HepG2 (cell line): ENCODE data around the gene TMCC2. TPM values are rescaled to one million over a fixed set of nuclear protein-coding genes. Genes with fewer than 3 reads are reported as not detected.

Source experiments
- ATAC-seq: fragments of 200-7000 bp; cut with Tn5 transposase; 3 replicates; pipeline ENCODE4 v1.9.1; 2020; ENCODE audit warnings: mild to moderate bottlenecking, moderate library complexity
- BruUV-seq: library from RNA; stranded (reverse); fragments of 400-500 nt; replicated peaks from 2 replicates; lab custom pipeline; 2021; lab: Mats Ljungman, UMichigan
- CTCF ChIA-PET: fragments of 300-600 bp; formaldehyde crosslinking; extraction: SDS; loops from one replicate; lab custom pipeline; 2021; ENCODE audit warnings: low total read pairs, inconsistent platforms, low intra/inter-chr PET ratio; lab: Yijun Ruan, JAX
- POLR2A ChIA-PET: fragments of 350-600 bp; sonication (Branson Sonifier 250); formaldehyde crosslinking; loops from one replicate; lab custom pipeline; 2020; ENCODE audit warnings: antibody characterized with exemption, inconsistent platforms; lab: Yijun Ruan, JAX
- DNase-seq: peaks from one replicate; pipeline ENCODE4 v3.0.0-alpha.2; 2015; ENCODE audit warnings: low spot score
- FAIRE-seq: peaks from 3 replicates; lab custom pipeline; 2011; peaks lifted over from hg19 to GRCh38; lab: Jason Lieb, UNC
- H2AFZ ChIP-seq: one replicate; pipeline ENCODE4 v1.6.1; 2011; ENCODE audit warnings: low read length, inconsistent platforms
- H3K27ac ChIP-seq: fragments of 300-600 bp; 3 replicates; pipeline ENCODE4 v1.8.0; 2011; ENCODE audit warnings: mixed run types, mild to moderate bottlenecking, mixed read lengths, low read length, inconsistent platforms; ENCODE audit not compliant: insufficient read depth; ENCODE audit errors: extremely low read length
- H3K27me3 ChIP-seq, 2 experiments: fragments of 200-600 bp in 1 of 2; 2 replicates in 1 of 2; 3 replicates in 1 of 2; pipeline versions ENCODE4 v1.6.0 to v1.8.0; 2011; ENCODE audit warnings: low read length in 2 of 2, mild to moderate bottlenecking in 2 of 2, moderate library complexity in 2 of 2, inconsistent platforms in 1 of 2; ENCODE audit not compliant: insufficient read depth in 2 of 2, control insufficient read depth in 1 of 2
- H3K36me3 ChIP-seq, 2 experiments: fragments of 200-600 bp in 1 of 2; replicated peaks in 1 of 2; 2 replicates in 1 of 2; 3 replicates in 1 of 2; pipeline versions ENCODE4 v1.5.1 to v1.8.0; 2011; ENCODE audit warnings: low read length in 2 of 2, inconsistent platforms in 1 of 2; ENCODE audit not compliant: insufficient read depth in 2 of 2, control insufficient read depth in 1 of 2
- H3K4me1 ChIP-seq: 2 replicates; pipeline ENCODE4 v1.5.1; 2012; ENCODE audit warnings: low read length, inconsistent platforms; ENCODE audit not compliant: insufficient read depth
- H3K4me2 ChIP-seq: 2 replicates; pipeline ENCODE4 v1.6.0; 2011; ENCODE audit warnings: low read depth, low read length, inconsistent platforms
- H3K4me3 ChIP-seq, 3 experiments: fragments of 200-600 bp in 1 of 3; sonication (generic), shearing (Covaris generic) in 1 of 3; replicated peaks in 1 of 3; 2 replicates each; pipeline ENCODE4 v1.5.1; 2011 to 2016; ENCODE audit warnings: low read length in 3 of 3, inconsistent platforms in 2 of 3, low read depth in 2 of 3, mild to moderate bottlenecking in 2 of 3, control low read depth in 1 of 3, mixed read lengths in 1 of 3; ENCODE audit not compliant: insufficient read depth in 1 of 3
- H3K79me2 ChIP-seq: one replicate; pipeline ENCODE4 v1.6.1; 2011; ENCODE audit warnings: low read length, inconsistent platforms; ENCODE audit not compliant: insufficient read depth
- H3K9ac ChIP-seq: 2 replicates; pipeline ENCODE4 v1.6.0; 2011; ENCODE audit warnings: mild to moderate bottlenecking, low read depth, low read length, inconsistent platforms; ENCODE audit not compliant: insufficient read depth
- H3K9me3 ChIP-seq: 2 replicates; pipeline ENCODE4 v1.5.1; 2012; ENCODE audit warnings: mild to moderate bottlenecking, low read length
- H4K20me1 ChIP-seq: 2 replicates; pipeline ENCODE4 v1.6.0; 2011; ENCODE audit warnings: inconsistent platforms, mild to moderate bottlenecking, low read length, moderate library complexity; ENCODE audit not compliant: insufficient read depth
- JUN ChIP-seq: sonication (generic); formaldehyde crosslinking; IDR thresholded peaks from 2 replicates; pipeline ENCODE4 v1.4.0; 2020; ENCODE audit warnings: mild to moderate bottlenecking, missing genetic modification reagents
- KDM1A ChIP-seq: IDR thresholded peaks from 2 replicates; pipeline ENCODE4 v1.6.1; 2016; ENCODE audit warnings: missing compliant biosample characterization
- MAFK ChIP-seq, 2 experiments: IDR thresholded peaks in 1 of 2; conservative IDR thresholded peaks in 1 of 2; 2 replicates each; pipeline ENCODE4 v1.6.1; 2011; ENCODE audit warnings: improper control_type of control experiment in 2 of 2, low read length in 2 of 2
- MXD4 ChIP-seq: IDR thresholded peaks from 2 replicates; pipeline ENCODE4 v1.6.1; 2016; ENCODE audit warnings: mild to moderate bottlenecking, missing biosample characterization, missing genetic modification reagents
- NCOR1 ChIP-seq: fragments of 200-600 bp; sonication (generic); IDR thresholded peaks from 2 replicates; pipeline ENCODE4 v1.7.0; 2017; ENCODE audit warnings: antibody characterized with exemption, low read length, borderline replicate concordance
- PAF1 ChIP-seq: IDR thresholded peaks from 2 replicates; pipeline ENCODE4 v1.6.1; 2016; ENCODE audit warnings: missing genetic modification reagents, missing compliant biosample characterization
- PRPF4 ChIP-seq: fragments of 200-400 bp; formaldehyde crosslinking; IDR thresholded peaks from 2 replicates; pipeline ENCODE4 v1.6.1; 2016; ENCODE audit warnings: low read length, low read depth; ENCODE audit not compliant: poor library complexity, severe bottlenecking
- SP5 ChIP-seq: IDR thresholded peaks from 2 replicates; pipeline ENCODE4 v1.6.1; 2016; ENCODE audit warnings: low read depth, borderline replicate concordance
- ZBTB42 ChIP-seq: sonication (generic); formaldehyde crosslinking; IDR thresholded peaks from 2 replicates; pipeline ENCODE4 v1.5.0; 2020; ENCODE audit warnings: mild to moderate bottlenecking, missing genetic modification reagents
- ZMAT5 ChIP-seq: sonication (generic); formaldehyde crosslinking; IDR thresholded peaks from 2 replicates; pipeline ENCODE4 v1.5.0; 2020; ENCODE audit warnings: mild to moderate bottlenecking, low read depth, missing genetic modification reagents, borderline replicate concordance
- ZNF205 ChIP-seq: IDR thresholded peaks from 2 replicates; pipeline ENCODE4 v1.6.1; 2018; ENCODE audit warnings: missing biosample characterization, missing genetic modification reagents
- ZNF260 ChIP-seq: sonication (generic); formaldehyde crosslinking; IDR thresholded peaks from 2 replicates; pipeline ENCODE4 v1.4.0; 2020; ENCODE audit warnings: missing genetic modification reagents, low read depth, mild to moderate bottlenecking, borderline replicate concordance
- ZNF34 ChIP-seq: sonication (generic); formaldehyde crosslinking; IDR thresholded peaks from 2 replicates; pipeline ENCODE4 v1.4.0; 2020; ENCODE audit warnings: mild to moderate bottlenecking, missing genetic modification reagents, borderline replicate concordance
- ZNF570 ChIP-seq: sonication (generic); formaldehyde crosslinking; IDR thresholded peaks from 2 replicates; pipeline ENCODE4 v1.4.0; 2020; ENCODE audit warnings: mild to moderate bottlenecking, missing genetic modification reagents, borderline replicate concordance
- ZNF572 ChIP-seq: sonication (generic); formaldehyde crosslinking; IDR thresholded peaks from 2 replicates; pipeline ENCODE4 v1.5.1; 2020; ENCODE audit warnings: mild to moderate bottlenecking, missing genetic modification reagents
- ZNF776 ChIP-seq: sonication (generic); formaldehyde crosslinking; IDR thresholded peaks from 2 replicates; pipeline ENCODE4 v1.4.0; 2020; ENCODE audit warnings: mild to moderate bottlenecking, missing genetic modification reagents
- ZSCAN29 ChIP-seq: sonication (generic); formaldehyde crosslinking; conservative IDR thresholded peaks from 2 replicates; pipeline ENCODE4 v1.4.0; 2020; ENCODE audit warnings: mild to moderate bottlenecking, missing genetic modification reagents
- WGBS: methylation state at CpG from one replicate; pipeline ENCODE4 v1.1.6; 2017; ENCODE audit warnings: low lambda C conversion rate; 5-methylcytosine and 5-hydroxymethylcytosine counted together
- in situ Hi-C: cut with HindIII; loops from 2 replicates; pipeline ENCODE4 v1.10.0; 2017; ENCODE audit warnings: low pct_unique_long_range_greater_than_20kb; ENCODE audit not compliant: extremely low pct_ligation_motif_present
- intact Hi-C: fragments of 100-400 bp; cut with micrococcal nuclease; formaldehyde crosslinking; loops from one replicate; pipeline ENCODE4 v1.10.0; 2022; ENCODE audit not compliant: unreplicated experiment
- polyA plus RNA-seq, 8 experiments: library from polyadenylated mRNA; depleted of rRNA in 3 of 8; stranded (reverse) in 7 of 8; unstranded in 1 of 8; fragments of >200 nt; fragmentation: Illumina TruSeq in 4 of 8; extraction: Trizol in 4 of 8; gene quantifications; 2 replicates each; pipeline versions ENCODE4 v1.2.1 to v1.2.3, GENCODE V29; 2011 to 2016; ENCODE audit warnings: low read depth in 4 of 8, missing spikeins in 1 of 8, mixed read lengths in 1 of 8; ENCODE audit not compliant: insufficient read depth in 1 of 8
- total RNA-seq, 5 experiments: library from RNA; depleted of rRNA; stranded (reverse); fragments of >200 nt; fragmentation: Illumina TruSeq; extraction: Trizol; gene quantifications; 2 replicates each; pipeline ENCODE4 v1.2.3, GENCODE V29; 2016; ENCODE audit warnings: low read depth in 1 of 5
- TF ChIP-seq, protein P1 (sequence below): IDR thresholded peaks from 2 replicates; pipeline ENCODE4 v1.6.1; 2018; ENCODE audit warnings: missing genetic modification reagents, mild to moderate bottlenecking, missing compliant biosample characterization

Gene TMCC2
- total and polyA plus RNA-seq, 2 of the 13 experiments (the other 11 are each of a cell fraction or from before 2014, with no cell fraction given): 0.12 to 0.24 TPM

- FAIRE-seq (no peak), DNase-seq (no peak), ATAC-seq (no peak)
- H3K36me3 ChIP-seq: no peaks in the 10 kb centered on the region
- TF ChIP-seq ZNF205 (CRISPR knock-in tag) (no peak), NCOR1 (no peak), ZNF572 (CRISPR knock-in tag) (no peak), PRPF4 (no peak), KDM1A (CRISPR knock-in tag) (no peak), JUN (CRISPR knock-in tag) (no peak), SP5 (CRISPR knock-in tag) (no peak)
- no peaks in the 10 kb centered on the region for H3K9me3 ChIP-seq
- H3K4me3 ChIP-seq: no peak overlapping the region
- no peaks in the 10 kb centered on the region for H3K79me2 ChIP-seq
- intact Hi-C loops (no loop called here), in situ Hi-C loops (no loop called here)
- H2AFZ ChIP-seq: no peak overlapping the region
- peaks cover 5 to 26% of the 10 kb centered on the region in 2 experiments for H3K27me3 ChIP-seq
- H3K4me1 ChIP-seq: peaks cover 19% of the 10 kb centered on the region
- no peak overlapping the region for H3K27ac ChIP-seq
- no TSS peak for BruUV-seq
- H4K20me1 ChIP-seq: no peaks in the 10 kb centered on the region
- no peak overlapping the region for H3K9ac ChIP-seq
- POLR2A ChIA-PET: no interaction called here
- H3K4me2 ChIP-seq: no peak overlapping the region
- WGBS: 77% methylated on average over 30 of the region's 48 CpGs
- CTCF ChIA-PET: no interaction called here
Observed at GRCh38 chr1:205268846-205269680, 41.3 kb downstream of the TMCC2 start.

DNA sequence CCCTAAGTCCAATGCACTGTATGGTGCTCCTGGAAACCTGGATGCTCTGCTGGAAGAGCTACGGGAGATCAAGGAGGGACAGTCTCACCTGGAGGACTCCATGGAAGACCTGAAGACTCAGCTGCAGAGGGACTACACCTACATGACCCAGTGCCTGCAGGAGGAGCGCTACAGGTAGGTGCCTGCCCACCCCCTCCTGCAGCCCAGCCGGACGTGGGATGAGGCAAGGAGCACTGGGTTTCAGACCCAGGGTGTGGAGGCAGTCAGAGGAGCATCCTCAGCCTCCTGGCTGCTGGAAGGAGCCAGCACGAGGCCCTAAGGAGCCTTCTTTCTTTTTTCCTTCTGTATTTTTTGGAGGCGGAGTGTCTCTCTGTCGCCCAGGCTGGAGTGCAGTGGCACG lies 42.0 kb downstream of the TMCC2 start:
- BruUV-seq: no TSS peak
- H3K36me3 ChIP-seq: no peaks in the 10 kb centered on the region
- H4K20me1 ChIP-seq: no peaks in the 10 kb centered on the region
- no peaks in the 10 kb centered on the region for H3K9me3 ChIP-seq
- no peak overlapping the region for H3K27ac ChIP-seq
- intact Hi-C loops: no loop called here
- peaks cover 26% of the 10 kb centered on the region for H3K4me1 ChIP-seq
- ChIA-PET POLR2A (no interaction called here), CTCF (no interaction called here)
- no peak for ATAC-seq
- no peak for DNase-seq
- H3K4me3 ChIP-seq: no peak overlapping the region
- H3K27me3 ChIP-seq: peaks cover 5 to 26% of the 10 kb centered on the region in 2 experiments
- H3K4me2 ChIP-seq: no peak overlapping the region
- H3K9ac ChIP-seq: no peak overlapping the region
- no peak overlapping the region for H2AFZ ChIP-seq
- no peak for FAIRE-seq
- in situ Hi-C loops: loop anchor here (5.0 kb wide), 1 partner anchor 53 kb away; the partner anchor contains the start of gene NUAK2
- no peaks in the 10 kb centered on the region for H3K79me2 ChIP-seq
- WGBS: 73% methylated on average over 4 of the region's 8 CpGs
- TF ChIP-seq ZNF260 (CRISPR knock-in tag) (no peak), ZNF570 (no peak), ZSCAN29 (CRISPR knock-in tag) (no peak), ZMAT5 (CRISPR knock-in tag) (no peak), ZBTB42 (CRISPR knock-in tag) (no peak), PAF1 (CRISPR knock-in tag) (no peak), ZNF34 (CRISPR knock-in tag) (no peak), ZNF776 (CRISPR knock-in tag) (no peak), MAFK (conservative IDR thresholded peaks at IDR 0.05 in 1 of 2, IDR thresholded peaks at IDR 0.05 in 1 of 2; ENCODE audit: low read length in 2 of 2) (no peak), MXD4 (CRISPR knock-in tag) (no peak)
- TF ChIP-seq, protein P1, sequence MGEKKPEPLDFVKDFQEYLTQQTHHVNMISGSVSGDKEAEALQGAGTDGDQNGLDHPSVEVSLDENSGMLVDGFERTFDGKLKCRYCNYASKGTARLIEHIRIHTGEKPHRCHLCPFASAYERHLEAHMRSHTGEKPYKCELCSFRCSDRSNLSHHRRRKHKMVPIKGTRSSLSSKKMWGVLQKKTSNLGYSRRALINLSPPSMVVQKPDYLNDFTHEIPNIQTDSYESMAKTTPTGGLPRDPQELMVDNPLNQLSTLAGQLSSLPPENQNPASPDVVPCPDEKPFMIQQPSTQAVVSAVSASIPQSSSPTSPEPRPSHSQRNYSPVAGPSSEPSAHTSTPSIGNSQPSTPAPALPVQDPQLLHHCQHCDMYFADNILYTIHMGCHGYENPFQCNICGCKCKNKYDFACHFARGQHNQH: no peak
